GM10847 (cell line): Measurements from ENCODE around the gene P2RY1.

Experiments
- POLR2A ChIP-seq: IDR thresholded peaks from 2 replicates; pipeline ENCODE4 v1.6.1; 2011; ENCODE audit not compliant: insufficient read length; ENCODE audit errors: extremely low read depth

Gene P2RY1

GRCh38 chr3:152828075-152828840 lies 6.7 kb upstream of the P2RY1 start:
- TF ChIP-seq POLR2A: no peak

GRCh38 chr3:152830245-152830644 lies 4.7 kb upstream of the P2RY1 start:
- no peak for TF ChIP-seq POLR2A

GRCh38 chr3:152832046-152832445 lies 2.9 kb upstream of the P2RY1 start:
- no peak for TF ChIP-seq POLR2A

- TF ChIP-seq POLR2A: no peak
Measured at GRCh38 chr3:152833089-152833488, 1.8 kb upstream of the P2RY1 start.

- TF ChIP-seq POLR2A: no peak
Measured at GRCh38 chr3:152834191-152834775, 648 bp upstream of the P2RY1 start.

- TF ChIP-seq POLR2A: no peak
Measured at GRCh38 chr3:152835601-152836102, 721 bp downstream of the P2RY1 start.

GRCh38 chr3:152836269-152836668 lies 1.3 kb downstream of the P2RY1 start:
- TF ChIP-seq POLR2A: no peak

- TF ChIP-seq POLR2A: no peak
Measured at GRCh38 chr3:152839511-152839910, 4.6 kb downstream of the P2RY1 start.

GRCh38 chr3:152841131-152841530 lies 6.2 kb downstream of the P2RY1 start:
- no peak for TF ChIP-seq POLR2A

- TF ChIP-seq POLR2A: no peak
Measured at GRCh38 chr3:152842413-152842812, 7.5 kb downstream of the P2RY1 start.

- TF ChIP-seq POLR2A: no peak
Measured at GRCh38 chr3:152843955-152844354, 9.0 kb downstream of the P2RY1 start.

- TF ChIP-seq POLR2A: no peak
Measured at GRCh38 chr3:152849996-152850578, 15.2 kb downstream of the P2RY1 start.

GRCh38 chr3:152853196-152853595 lies 18.3 kb downstream of the P2RY1 start:
- TF ChIP-seq POLR2A: no peak

- no peak for TF ChIP-seq POLR2A
Measured at GRCh38 chr3:152857082-152857481, 22.2 kb downstream of the P2RY1 start.

GRCh38 chr3:152858170-152858800 lies 23.4 kb downstream of the P2RY1 start:
- no peak for TF ChIP-seq POLR2A

GRCh38 chr3:152860736-152861135 lies 25.8 kb downstream of the P2RY1 start:
- no peak for TF ChIP-seq POLR2A
